Activated CD8-positive, alpha-beta memory T cell treated with anti-CD3 and anti-CD28 coated beads, Interleukin-2, amount 50 U/mL, for 1 hour (primary cell): ENCODE data around the gene FERMT2.

ENCODE experiments used
- DNase-seq: peaks from one replicate; pipeline ENCODE4 v3.0.0-alpha.2; 2020; ENCODE audit errors: extremely low read depth

Gene FERMT2, protein sequence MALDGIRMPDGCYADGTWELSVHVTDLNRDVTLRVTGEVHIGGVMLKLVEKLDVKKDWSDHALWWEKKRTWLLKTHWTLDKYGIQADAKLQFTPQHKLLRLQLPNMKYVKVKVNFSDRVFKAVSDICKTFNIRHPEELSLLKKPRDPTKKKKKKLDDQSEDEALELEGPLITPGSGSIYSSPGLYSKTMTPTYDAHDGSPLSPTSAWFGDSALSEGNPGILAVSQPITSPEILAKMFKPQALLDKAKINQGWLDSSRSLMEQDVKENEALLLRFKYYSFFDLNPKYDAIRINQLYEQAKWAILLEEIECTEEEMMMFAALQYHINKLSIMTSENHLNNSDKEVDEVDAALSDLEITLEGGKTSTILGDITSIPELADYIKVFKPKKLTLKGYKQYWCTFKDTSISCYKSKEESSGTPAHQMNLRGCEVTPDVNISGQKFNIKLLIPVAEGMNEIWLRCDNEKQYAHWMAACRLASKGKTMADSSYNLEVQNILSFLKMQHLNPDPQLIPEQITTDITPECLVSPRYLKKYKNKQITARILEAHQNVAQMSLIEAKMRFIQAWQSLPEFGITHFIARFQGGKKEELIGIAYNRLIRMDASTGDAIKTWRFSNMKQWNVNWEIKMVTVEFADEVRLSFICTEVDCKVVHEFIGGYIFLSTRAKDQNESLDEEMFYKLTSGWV

DNA sequence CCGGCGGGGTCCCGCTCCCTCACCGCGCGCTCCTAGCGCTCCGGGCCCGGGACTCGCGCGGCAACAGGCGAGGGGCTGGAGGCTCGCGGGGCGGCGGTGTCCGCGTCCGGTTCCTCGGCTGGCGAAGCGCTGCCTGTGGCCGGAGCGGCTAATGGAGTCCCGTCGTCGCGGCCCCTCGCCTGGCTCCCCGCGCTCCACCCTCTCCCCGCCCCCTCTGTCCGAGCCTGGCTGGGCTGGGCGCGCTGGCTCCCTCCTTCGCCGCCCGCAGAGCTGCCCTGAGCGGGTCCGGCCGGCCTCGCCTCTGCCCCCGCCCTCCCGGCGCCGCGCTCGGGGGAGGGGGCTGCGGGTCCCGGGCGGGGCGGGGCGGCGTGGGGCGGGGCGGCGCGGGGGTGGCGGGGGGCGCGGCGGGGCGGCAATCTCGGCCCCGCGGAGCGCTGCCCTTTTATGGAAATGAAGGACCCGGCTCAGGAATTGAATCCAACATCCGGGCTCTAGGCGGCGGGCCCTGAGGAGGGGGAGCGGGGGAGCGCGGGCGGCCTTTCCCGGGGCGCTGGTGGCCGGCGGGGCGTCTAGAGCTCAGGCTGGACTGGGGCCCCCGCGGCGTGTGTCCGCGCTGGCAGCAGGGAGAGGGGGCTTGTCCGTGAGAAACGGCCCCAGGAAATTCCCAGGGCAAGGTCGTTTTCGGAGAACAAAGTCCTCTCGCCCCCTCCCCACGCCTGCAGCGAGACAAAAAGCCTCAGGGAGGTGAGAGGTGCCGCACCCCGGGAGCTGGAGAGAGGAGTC is at the start of gene FERMT2:
FERMT2 (minus strand) TSS at position 153 of the 783 bp plus-strand sequence. CDS start 482 bp downstream, outside the sequence.
- no peak for DNase-seq

DNA sequence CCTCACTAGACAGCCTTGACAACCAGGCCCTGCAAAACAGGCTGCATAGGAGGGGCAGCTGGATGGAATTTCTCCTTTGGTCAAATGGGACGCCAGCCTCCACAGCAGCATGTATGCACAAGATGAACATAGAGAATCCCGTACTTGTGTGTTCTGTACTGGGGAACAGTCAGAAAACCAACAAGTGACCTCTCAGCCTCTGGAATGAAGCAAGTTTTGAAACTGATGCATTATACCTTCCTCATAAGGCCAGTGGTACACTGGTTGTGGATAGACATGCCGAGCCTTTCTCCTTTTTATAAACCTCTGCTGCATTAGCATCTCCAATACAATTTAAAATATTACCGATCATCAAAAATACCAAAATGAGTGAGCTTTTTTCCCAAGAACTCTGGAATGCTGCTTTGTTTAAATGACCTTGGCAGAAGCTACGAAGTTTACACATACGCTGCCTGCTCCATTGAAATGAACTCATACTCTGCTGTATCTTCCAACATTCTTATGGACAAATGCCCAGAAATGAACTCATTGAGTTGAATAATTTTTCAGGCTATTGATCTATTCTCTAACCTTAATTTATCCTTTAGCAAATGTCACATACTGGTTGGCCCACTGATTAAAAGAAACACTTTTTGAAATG is 47.6 kb upstream of the FERMT2 start:
- no peak for DNase-seq

DNA sequence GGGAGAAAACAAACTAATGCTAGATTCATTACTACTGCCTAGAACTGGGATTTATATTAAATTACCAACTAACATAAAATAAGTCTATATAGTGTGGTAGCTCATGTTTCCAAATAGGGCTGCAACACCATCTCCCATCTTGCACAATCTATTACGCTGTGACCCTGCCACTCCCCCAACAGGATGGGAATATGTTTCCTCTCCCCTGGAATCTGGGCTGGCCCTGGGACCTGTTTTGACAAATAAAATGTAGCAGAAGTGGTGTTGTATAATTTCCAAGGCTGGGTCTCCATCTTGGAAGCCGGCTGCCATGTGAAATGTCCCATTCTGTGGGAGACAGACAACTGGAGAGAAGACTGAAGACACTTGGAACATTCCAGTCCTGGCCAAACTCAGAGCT is 45.6 kb upstream of the FERMT2 start:
- DNase-seq, result no peak

DNA sequence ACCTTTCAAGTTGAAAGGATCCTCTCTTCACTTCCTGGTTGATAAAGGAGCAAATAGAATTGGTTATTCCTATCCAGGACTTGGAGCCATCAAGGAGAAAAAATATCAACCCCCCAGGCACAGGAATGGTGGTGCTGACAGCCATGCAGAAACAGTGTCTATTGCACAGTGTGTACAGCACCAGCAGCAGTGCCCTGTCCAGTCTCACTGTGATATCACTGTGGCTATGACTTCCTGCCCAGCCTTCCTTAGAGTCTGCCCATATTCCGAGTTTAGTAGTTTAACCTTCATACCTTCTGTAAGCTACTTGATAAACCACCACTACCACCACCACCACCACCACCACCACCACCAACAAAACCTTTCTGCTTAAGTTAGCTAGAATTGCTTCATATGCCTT is 45.1 kb upstream of the FERMT2 start:
- DNase-seq, result no peak

DNA sequence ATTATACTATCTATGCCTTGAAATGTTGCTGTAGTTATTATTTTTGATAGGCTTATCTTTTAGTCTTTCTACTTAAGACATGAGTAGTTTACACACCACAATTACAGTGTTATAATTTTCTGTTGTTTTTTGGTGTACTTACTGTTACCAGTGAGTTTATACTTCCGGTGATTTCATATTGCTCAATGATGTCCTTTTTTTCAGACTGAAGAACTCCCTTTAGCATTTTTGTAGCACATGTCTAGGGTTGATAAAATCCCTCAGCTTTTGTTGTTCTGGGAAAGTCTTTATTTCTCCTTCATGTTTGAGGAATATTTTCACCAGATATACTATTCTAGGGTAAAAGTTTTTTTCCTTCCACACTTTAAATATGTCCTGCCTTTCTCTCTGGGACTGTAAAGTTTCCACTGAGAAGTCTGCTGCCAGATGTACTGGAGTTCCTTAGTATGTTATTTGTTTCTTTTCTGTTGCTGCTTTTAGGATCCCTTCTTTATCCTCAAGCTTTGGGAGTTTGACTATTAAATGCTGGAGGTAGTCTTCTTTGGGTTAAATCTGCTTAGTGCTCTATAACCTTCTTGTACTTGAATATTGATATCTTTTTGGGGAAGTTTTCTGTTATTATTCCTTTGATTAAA is 41.5 kb upstream of the FERMT2 start:
- DNase-seq, result no peak

DNA sequence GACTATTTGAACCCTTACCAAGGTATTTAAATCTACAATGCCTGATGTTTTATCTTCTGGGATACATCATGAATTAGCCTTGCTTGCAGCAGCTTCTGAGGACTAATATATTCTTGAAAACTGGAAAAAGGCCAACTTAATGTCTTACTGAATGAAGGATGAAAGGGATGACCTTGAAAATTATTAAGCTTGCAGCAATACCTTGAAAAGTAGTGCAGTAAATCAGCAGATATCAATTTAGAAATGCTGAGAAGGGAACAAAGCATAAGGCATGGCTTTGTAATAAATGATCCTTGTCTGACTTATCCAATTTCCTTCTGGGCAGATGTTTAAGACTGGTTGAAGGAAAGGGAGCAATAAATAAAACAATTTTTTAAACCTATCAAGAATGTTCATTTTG is 37.3 kb upstream of the FERMT2 start:
- DNase-seq, result no peak

DNA sequence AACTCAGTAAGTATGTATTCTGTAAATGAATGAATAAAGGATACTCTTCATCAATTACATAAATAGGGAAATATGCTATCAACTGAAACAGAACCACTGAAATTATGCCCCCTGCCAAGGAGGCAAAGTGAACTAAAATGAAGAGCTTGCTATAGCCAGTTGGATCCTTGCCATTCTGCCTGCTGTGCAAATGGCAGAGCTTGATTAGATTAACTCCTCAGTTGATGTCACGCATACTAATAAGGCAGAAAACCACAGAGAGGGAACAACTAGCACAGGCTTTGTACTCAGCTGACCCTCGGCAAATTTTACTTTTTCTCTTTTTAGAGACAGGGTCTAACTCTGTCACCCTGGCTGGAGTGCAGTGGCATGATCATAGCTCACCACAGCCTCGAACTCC is 36.7 kb upstream of the FERMT2 start:
- DNase-seq, result no peak

DNA sequence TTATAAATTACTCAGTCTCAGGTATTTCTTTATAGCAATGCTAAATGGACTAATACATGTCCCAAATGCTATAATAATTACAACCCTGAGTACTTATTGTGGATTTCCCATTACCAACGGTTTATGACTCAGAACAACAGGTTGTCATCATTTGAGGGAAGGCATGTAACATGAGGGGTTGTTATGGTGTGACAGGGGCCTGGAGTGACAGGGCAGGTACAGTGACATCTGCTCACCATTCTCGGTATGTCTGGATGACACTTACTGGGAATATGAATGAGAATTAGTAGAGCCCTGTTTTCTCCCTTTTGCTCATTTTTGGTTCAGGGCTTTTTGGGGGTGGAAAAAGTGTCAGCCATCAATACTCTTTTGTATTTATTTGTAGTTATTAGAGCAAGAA is 36.2 kb upstream of the FERMT2 start:
- DNase-seq, result no peak

DNA sequence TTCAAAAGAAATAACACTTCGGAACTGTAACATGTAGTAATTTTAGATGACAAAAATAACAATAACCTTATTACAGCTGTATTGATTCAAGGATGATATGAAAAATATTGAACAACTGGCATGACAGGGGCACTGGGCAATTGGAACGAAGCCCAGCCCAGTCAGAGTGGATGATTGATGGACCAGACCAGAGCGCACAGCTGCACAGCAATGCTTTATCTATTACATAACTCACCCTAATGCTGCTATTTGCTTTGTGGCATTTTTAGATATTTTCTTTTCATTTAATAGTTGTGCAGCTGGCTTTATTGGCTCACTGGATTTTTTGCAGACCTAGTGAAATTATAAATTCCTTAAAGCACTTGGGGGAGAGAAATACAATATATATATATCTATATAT is 26.9 kb upstream of the FERMT2 start:
- no peak for DNase-seq

DNA sequence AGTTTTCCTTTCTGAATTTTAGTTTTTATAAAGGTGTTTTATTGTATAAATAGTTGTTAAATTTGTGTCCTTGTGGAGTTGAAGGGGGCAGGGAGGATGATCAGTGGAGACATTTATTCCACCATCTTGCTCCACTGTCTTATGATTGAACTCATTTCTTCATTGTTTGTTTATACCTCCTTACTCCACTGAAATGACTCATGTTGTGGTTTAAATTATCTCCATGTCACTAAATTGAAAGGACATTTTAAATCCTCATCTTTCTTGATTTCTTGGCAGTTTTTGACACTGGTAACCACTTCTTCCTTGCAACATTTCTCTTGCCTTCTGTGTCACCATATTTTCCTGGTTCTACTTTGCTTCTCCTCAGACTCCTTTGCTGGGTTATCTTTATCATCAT is 23.6 kb upstream of the FERMT2 start:
- no peak for DNase-seq

DNA sequence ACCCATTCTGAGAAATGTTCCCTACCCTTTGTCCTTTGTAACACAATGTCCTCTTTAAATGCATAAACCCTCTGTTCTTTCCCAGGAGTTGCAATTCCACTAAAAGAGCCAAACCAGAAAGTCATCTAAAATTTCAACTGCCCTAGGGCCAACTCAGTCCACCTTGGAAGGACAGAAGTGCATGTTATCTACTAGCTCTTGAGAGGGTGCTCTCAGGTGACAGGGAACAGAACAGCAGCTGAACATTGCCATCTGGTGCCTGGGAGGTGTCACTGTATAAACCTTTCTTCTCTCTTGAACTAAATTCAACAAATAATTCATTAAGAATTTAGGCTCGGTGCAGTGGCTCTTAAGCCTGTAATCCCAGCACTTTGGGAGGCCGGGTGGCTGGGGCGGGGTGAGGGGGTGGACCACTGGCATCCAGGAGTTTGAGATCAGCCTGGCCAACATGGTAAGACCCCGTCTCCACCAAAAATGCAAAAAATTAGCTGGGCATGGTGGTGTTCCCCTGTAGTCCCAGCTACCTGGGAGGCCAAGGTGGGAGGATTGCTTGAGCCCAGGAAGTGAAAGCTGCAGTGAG is 10.3 kb upstream of the FERMT2 start:
- peak; percentile 30 for DNase-seq

DNA sequence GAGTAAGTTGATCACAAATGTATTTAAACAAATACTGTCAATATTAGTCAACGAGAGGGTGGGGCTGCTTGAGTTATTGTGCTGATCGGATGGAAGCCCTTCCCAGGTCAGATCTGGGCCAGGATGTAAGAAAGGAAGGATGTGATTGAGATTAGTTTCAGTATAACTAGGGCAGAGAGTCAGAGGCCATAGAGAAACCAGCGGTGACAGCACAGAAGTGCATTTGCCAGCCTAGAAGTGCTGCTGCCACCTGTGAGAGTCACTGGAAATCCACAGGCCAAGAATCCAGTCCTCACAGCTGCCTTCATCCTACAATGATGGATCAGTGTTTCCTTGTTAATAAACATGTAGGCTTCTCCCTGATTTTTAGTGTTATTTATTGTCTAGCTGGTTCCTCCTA is 9.8 kb upstream of the FERMT2 start:
- DNase-seq, result no peak

DNA sequence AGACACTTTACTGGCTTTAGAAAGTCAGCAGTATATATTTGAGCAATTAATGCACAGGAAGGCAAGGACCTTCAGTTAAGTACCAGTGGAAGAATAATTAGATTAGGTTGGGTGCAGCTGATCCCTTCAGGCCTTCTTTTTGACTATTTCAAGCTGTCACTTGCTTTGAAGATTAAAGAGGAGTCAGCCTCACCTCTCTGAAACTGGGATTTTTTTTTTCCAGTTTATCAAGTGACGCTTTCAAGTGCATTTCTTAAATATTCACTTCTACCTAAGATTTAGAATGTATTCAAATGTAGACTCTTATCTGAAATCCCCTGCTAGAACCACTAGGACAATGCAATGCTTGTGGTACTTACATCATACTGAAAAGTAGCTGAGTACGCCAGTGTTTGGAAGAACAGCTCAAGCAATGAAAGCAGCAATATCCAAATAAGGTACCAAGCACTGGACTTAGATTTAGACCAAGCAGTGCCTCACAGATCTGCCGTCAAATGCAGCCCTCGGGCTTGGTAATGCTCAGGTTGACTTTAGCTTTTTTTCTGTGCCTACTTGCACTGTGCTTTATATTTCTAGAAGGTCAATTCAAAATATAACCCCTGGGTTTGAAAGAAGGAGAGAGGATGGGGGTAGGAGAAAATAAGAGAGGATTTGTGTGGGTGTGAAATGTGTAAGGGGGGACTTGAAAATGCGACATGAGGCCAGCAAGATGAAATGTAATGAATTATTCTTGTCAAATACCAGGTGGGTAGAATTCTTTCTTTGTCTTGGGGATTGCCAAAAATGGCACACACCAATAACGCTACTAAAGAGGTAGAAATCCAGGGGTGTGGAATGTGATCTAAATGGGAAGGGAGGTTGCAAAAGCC is 3.7 kb upstream of the FERMT2 start:
- DNase-seq, result no peak

DNA sequence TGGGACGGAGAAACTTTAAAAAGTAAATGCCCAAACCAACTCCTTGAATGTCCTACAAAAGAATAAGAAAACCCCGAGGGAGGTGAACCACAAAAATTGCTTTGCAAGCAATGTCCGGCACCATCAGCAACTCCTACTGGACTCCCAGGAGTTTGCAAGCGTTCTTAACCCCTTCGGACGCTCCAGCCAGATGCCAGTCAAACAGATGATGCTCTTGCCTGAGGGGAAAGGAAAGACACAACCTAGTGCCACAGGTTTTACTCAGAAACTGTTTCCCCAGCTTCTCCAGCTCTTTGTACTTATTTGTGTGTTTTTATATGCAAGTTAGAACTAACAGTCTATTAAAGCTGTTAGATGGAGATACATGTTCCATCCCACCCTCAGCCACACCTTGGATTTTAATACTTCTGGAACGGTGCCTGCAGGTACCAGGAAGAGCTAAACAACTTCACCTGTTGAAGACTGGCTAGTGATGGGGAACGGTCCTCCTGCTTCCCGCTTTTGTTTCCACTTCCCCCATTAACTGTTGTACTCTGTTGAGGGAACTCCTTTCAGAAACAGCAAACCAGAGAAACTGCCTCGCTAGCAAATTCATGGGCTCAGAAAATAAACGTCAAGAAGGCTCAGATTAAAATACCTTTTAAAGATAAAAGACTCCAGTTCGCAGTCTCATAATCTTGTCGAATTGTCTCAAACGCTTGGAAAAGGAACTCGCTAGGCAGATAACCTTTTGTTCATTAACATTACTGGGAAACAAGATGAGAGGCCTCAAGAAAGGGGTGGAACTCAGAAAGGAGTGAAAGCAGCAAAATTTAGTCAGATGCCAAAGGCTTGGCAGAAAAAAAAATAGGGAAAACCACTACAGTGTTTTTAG is 1.1 kb upstream of the FERMT2 start:
- no peak for DNase-seq

DNA sequence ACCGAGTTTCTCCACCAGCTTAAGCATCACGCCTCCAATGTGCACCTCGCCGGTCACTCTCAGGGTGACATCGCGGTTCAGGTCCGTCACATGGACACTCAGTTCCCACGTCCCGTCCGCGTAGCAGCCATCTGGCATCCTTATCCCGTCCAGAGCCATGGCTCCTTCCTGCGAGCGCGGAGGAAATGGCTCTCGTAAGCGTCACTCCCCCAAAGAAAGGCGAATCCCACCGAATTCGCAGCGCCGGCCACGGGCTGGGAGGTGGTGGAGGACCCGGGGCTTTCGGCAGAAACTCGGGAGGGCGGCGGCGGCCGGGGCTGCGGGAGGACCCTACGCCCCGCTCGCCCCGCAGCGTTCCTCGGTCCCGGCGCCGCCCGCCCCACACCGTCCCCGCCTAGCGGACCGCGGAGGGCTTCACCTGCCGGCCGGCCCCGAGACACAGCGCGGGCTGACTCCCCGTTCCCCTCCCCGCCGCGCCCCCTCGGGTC is 396 bp downstream of the FERMT2 start:
- DNase-seq, result no peak

DNA sequence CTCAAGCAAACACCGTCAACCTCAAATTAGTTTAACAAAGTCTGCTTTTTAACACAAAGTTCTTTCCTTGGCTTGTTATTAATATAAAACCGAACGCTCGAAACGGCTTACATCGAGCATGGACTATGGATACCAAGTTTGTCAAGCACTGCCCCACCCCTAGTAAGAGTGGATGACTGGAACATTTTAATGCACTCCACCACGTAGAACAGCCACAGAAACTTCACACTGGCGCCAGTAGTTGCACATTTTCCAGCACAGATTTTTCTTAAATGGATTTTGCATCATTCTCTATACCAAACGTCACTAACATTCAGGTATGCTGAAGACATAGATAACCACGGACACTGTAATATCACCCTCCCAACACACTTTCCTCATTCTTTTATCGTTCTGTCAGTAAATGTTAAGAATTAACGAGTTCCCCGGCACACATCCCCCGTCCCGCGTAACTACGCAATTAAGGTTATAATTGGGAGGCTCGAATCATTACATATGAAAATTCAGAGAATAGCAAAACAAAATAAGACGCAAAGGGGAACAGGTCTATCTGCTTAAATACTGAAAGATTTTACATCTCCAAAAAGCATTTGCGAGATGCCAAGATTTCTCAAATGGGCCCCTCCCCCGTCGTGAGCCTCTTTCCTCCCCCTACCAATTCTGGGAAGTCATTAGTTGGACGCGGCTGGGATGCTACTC is 990 bp downstream of the FERMT2 start:
- no peak for DNase-seq

DNA sequence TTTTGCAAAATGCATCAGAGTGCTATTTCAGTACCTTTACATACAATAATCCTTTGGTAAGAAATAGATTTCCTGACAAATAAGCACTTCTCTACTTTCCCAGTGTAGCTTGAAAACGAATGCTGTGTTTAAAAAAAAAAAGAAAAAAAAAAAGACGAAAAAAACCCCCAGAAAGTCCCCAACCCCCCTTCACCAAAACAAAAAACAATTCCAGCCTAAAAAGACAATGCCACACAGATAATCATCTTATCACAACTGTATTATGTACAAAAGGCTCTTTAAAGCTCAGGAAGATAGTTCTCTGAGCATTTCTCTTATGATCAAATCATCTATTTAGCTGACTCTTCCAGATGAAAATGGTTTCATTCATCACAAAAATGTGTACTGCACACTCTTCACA is 1.6 kb downstream of the FERMT2 start:
- no peak for DNase-seq

DNA sequence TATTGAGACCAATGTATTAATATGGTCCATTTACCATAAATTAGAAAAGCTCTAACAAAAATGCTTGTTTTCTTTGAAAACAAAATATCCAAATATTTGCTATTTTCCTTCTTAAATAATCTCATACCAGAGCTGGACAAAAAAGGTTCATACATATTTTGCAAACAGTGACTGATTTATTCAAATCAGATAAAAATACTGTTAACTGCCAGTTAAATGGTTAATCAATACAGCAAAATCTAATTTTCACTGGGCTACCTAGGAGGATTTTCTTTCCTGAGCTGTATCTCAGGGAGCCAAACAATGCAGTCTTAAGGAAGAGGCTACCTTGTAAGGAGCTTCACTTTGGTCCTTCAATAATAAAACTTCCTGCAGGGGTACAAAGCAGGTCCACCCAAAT is 2.0 kb downstream of the FERMT2 start:
- no peak for DNase-seq

DNA sequence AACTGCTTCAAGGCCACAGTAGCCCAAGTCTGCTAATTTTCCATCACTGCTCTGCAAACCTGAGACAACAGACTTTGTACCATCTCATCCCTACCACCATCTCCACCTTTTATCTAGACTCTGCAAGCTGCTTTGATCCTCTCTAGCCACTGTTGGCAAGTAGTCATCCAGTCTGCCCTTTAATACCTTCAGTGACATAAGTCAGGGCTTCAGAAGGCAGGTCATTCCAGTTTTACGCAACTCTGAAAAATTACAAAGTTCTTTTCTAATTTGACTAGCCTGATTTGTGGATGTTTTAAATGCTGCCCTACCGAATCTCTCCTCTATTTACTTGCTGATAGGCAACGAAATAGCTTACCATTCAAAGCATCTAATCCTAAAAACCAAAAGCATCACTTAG is 2.8 kb downstream of the FERMT2 start:
- no peak for DNase-seq
